HCT116 (cell line): ENCODE results near the gene SAMD14. TPM values are rescaled to one million over a fixed set of nuclear protein-coding genes. Genes with fewer than 3 reads are reported as not detected.

Experiments used
- ATAC-seq: fragments of 200-7000 bp; cut with Tn5 transposase; 2 replicates; pipeline ENCODE4 v1.9.1; 2020; ENCODE audit warnings: mild to moderate bottlenecking, moderate library complexity
- BruUV-seq: library from RNA; stranded (reverse); fragments of 400-500 nt; replicated peaks from 2 replicates; lab custom pipeline; 2021; lab: Mats Ljungman, UMichigan
- CTCF ChIA-PET: fragments of 300-600 bp; sonication (Branson Sonifier 250); formaldehyde crosslinking; loops from one replicate; lab custom pipeline; 2021; ENCODE audit warnings: antibody characterized with exemption; lab: Charles Lee
- POLR2A ChIA-PET: fragments of 300-600, 350-600 bp; sonication (Branson Sonifier 250); formaldehyde crosslinking; loops from one replicate; lab custom pipeline; 2021; ENCODE audit warnings: antibody characterized with exemption; lab: Charles Lee
- RAD21 ChIA-PET, 2 experiments: fragments of 300-600 bp; sonication (Branson Sonifier 250); formaldehyde crosslinking; loops; one replicate each; lab custom pipeline; 2023; ENCODE audit warnings: low total read pairs in 2 of 2; ENCODE audit not compliant: uncharacterized antibody in 2 of 2, unreplicated experiment in 2 of 2, low non-redundant PET in 1 of 2; lab: Charles Lee
- DNase-seq: peaks from one replicate; pipeline ENCODE4 v3.0.0-alpha.2; 2010; ENCODE audit warnings: low read depth, low spot score
- H2AFZ ChIP-seq: fragments of 200-600 bp; shearing (Covaris generic), sonication (generic); 2 replicates; pipeline ENCODE4 v1.6.1; 2017; ENCODE audit warnings: low read depth, mixed run types, mixed read lengths, antibody characterized with exemption, low read length; ENCODE audit not compliant: poor library complexity, severe bottlenecking
- H3K27ac ChIP-seq: 2 replicates; pipeline ENCODE4 v1.5.1; 2012; ENCODE audit warnings: low read depth, low read length
- H3K27me3 ChIP-seq: fragments of 200-600 bp; sonication (generic); 2 replicates; pipeline ENCODE4 v1.6.1; 2016; ENCODE audit warnings: mixed run types, low read length, mixed read lengths; ENCODE audit not compliant: insufficient read depth
- H3K36me3 ChIP-seq, 2 experiments: fragments of 200-500 bp in 1 of 2; fragments of 200-600 bp in 1 of 2; sonication (Bioruptor generic) in 1 of 2; sonication (generic) in 1 of 2; 2 replicates each; pipeline versions ENCODE4 v1.5.1 to v1.6.1; 2014 to 2016; ENCODE audit warnings: low read length in 2 of 2, inconsistent platforms in 1 of 2, mixed read lengths in 1 of 2, mixed run types in 1 of 2; ENCODE audit not compliant: insufficient read depth in 2 of 2, control insufficient read depth in 1 of 2
- H3K4me1 ChIP-seq, 2 experiments: fragments of 200-600 bp in 1 of 2; sonication (generic) in 1 of 2; 2 replicates each; pipeline versions ENCODE4 v1.5.1 to v1.6.1; 2012 to 2017; ENCODE audit warnings: low read length in 2 of 2, inconsistent platforms in 1 of 2, mild to moderate bottlenecking in 1 of 2, mixed read lengths in 1 of 2, mixed run types in 1 of 2, moderate library complexity in 1 of 2; ENCODE audit not compliant: insufficient read depth in 2 of 2, control insufficient read depth in 1 of 2
- H3K4me2 ChIP-seq: fragments of 200-600 bp; sonication (generic); 2 replicates; pipeline ENCODE4 v1.6.1; 2017; ENCODE audit warnings: mixed run types, low read length, mixed read lengths
- H3K4me3 ChIP-seq, 2 experiments: fragments of 200-600 bp in 1 of 2; sonication (generic) in 1 of 2; replicated peaks in 1 of 2; 2 replicates each; pipeline ENCODE4 v1.5.1; 2011 to 2016; ENCODE audit warnings: low read length in 2 of 2, control low read depth in 1 of 2, low read depth in 1 of 2, mild to moderate bottlenecking in 1 of 2, mixed read lengths in 1 of 2, mixed run types in 1 of 2
- H3K79me2 ChIP-seq: fragments of 200-600 bp; sonication (generic); 2 replicates; pipeline ENCODE4 v1.6.1; 2017; ENCODE audit warnings: mild to moderate bottlenecking, mixed run types, low read length, moderate library complexity, mixed read lengths; ENCODE audit not compliant: insufficient read depth
- H3K9ac ChIP-seq: fragments of 200-600 bp; sonication (generic); 2 replicates; pipeline ENCODE4 v1.6.1; 2016; ENCODE audit warnings: low read length, mixed read lengths
- H3K9me2 ChIP-seq: fragments of 200-600 bp; sonication (generic), shearing (Covaris generic); 2 replicates; pipeline ENCODE4 v1.6.1; 2017; ENCODE audit warnings: mixed run types, mild to moderate bottlenecking, moderate library complexity; ENCODE audit not compliant: insufficient read depth
- H3K9me3 ChIP-seq, 2 experiments: fragments of 200-500 bp in 1 of 2; fragments of 200-600 bp in 1 of 2; sonication (Bioruptor generic) in 1 of 2; sonication (generic) in 1 of 2; 2 replicates each; pipeline ENCODE4 v1.6.1; 2014 to 2017; ENCODE audit warnings: low read length in 2 of 2, mixed read lengths in 2 of 2, inconsistent platforms in 1 of 2, low read depth in 1 of 2, mild to moderate bottlenecking in 1 of 2, mixed run types in 1 of 2, moderate library complexity in 1 of 2; ENCODE audit not compliant: control insufficient read depth in 1 of 2, insufficient read depth in 1 of 2
- H4K20me1 ChIP-seq: fragments of 200-600 bp; sonication (generic), shearing (Covaris generic); 2 replicates; pipeline ENCODE4 v1.6.1; 2017; ENCODE audit warnings: mixed run types, mild to moderate bottlenecking, moderate library complexity; ENCODE audit not compliant: insufficient read depth
- CBX3 ChIP-seq: IDR thresholded peaks from 2 replicates; pipeline ENCODE4 v1.6.1; 2012; ENCODE audit warnings: low read depth
- FOSL1 ChIP-seq: IDR thresholded peaks from 2 replicates; pipeline ENCODE4 v1.6.1; 2012; ENCODE audit warnings: low read depth
- POLR2A ChIP-seq: IDR thresholded peaks from 2 replicates; pipeline ENCODE4 v1.7.0; 2011; ENCODE audit warnings: borderline replicate concordance; ENCODE audit not compliant: insufficient read depth, insufficient read length; ENCODE audit errors: extremely low read depth
- SIN3A ChIP-seq: IDR thresholded peaks from 2 replicates; pipeline ENCODE4 v1.6.1; 2012; ENCODE audit warnings: low read depth
- TCF7L2 ChIP-seq: IDR thresholded peaks from 2 replicates; pipeline ENCODE4 v1.7.0; 2011; ENCODE audit warnings: borderline replicate concordance, inconsistent platforms; ENCODE audit not compliant: insufficient read depth, insufficient read length; ENCODE audit errors: extremely low read depth
- YY1 ChIP-seq: IDR thresholded peaks from 2 replicates; pipeline ENCODE4 v1.6.1; 2011; ENCODE audit warnings: low read length, low read depth, moderate library complexity, mild to moderate bottlenecking; ENCODE audit not compliant: insufficient replicate concordance; ENCODE audit errors: extremely low read depth
- ZNF274 ChIP-seq: fragments of 200-500 bp; sonication (Bioruptor generic); IDR thresholded peaks from 2 replicates; pipeline ENCODE4 v1.6.1; 2014; ENCODE audit warnings: mild to moderate bottlenecking, low read depth, low read length, inconsistent platforms
- intact Hi-C: fragments of 100-400 bp; cut with micrococcal nuclease; formaldehyde crosslinking; loops from 2 replicates; pipeline ENCODE4 v1.10.0; 2022
- total RNA-seq: library from RNA; stranded (reverse); gene quantifications from one replicate; pipeline ENCODE4 v1.2.1, GENCODE V29; 2021; ENCODE audit not compliant: unreplicated experiment
- TF ChIP-seq, protein P1 (sequence below): IDR thresholded peaks from 2 replicates; pipeline ENCODE4 v1.6.1; 2012; ENCODE audit warnings: low read depth
- TF ChIP-seq, protein P2 (sequence below): IDR thresholded peaks from 2 replicates; pipeline ENCODE4 v1.6.1; 2012
- TF ChIP-seq, protein P3 (sequence below): IDR thresholded peaks from 2 replicates; pipeline ENCODE4 v1.6.1; 2011; ENCODE audit warnings: mild to moderate bottlenecking, low read length, moderate library complexity; ENCODE audit not compliant: insufficient replicate concordance; ENCODE audit errors: extremely low read depth

SAMD14 gene
- total RNA-seq, 1 experiment from 2014 or later: 1.5 TPM

DNA sequence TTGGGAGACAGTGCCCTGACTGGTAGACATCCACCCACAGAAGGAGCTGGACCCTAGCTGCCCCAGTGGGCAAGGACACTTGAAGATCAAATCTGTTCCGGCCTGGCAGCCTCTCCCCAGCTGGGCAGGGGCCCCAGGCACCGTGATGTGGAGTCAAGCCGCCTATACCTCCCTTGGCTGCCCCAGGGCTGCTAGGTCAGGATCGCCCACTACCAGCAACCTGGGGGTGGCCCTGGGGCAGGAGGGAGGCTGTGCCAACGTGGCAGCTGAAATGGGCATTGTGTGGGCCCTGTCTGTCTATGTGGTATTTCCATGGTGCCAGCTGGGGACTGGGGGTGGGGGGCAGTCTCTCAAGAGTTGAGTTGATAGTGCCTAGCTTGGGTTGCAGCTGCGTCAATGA lies 33.9 kb downstream of the SAMD14 start:
- ChIA-PET POLR2A (interaction anchor here (0.9 kb wide), 1 partner anchor 40 kb away, joined by 3 read pairs; the partner anchor contains the start of gene ITGA3), CTCF (interaction anchor here (0.5 kb wide), 1 partner anchor 67 kb away, joined by 4 read pairs; no protein-coding TSS in a partner anchor), RAD21 (no interaction called here)
- Histone ChIP-seq H3K36me3 (peaks cover 0 to 7% of the 10 kb centered on the region in 2 experiments; a peak in 2 of 4 replicates), H3K9me2 (no peaks in the 10 kb centered on the region), H4K20me1 (no peaks in the 10 kb centered on the region), H3K79me2 (0 out of 2 replicates have a peak, but pooled peaks cover 6% of the 10 kb centered on the region), H3K4me1 (peaks cover 25 to 48% of the 10 kb centered on the region in 2 experiments), H3K4me3 (peak overlapping the region; percentile 84 to 96), H3K27ac (peak overlapping the region; percentile 64; the same call in 1 of the 2 replicates), H3K27me3 (no peaks in the 10 kb centered on the region), H3K9ac (peak overlapping the region; percentile 83), H3K9me3 (no peaks in the 10 kb centered on the region), H2AFZ (no peak overlapping the region), H3K4me2 (peak overlapping the region; percentile 91)
- intact Hi-C loops: no loop called here
- no TSS peak for BruUV-seq
- no peak for TF ChIP-seq ZNF274
- TF ChIP-seq, protein P1, sequence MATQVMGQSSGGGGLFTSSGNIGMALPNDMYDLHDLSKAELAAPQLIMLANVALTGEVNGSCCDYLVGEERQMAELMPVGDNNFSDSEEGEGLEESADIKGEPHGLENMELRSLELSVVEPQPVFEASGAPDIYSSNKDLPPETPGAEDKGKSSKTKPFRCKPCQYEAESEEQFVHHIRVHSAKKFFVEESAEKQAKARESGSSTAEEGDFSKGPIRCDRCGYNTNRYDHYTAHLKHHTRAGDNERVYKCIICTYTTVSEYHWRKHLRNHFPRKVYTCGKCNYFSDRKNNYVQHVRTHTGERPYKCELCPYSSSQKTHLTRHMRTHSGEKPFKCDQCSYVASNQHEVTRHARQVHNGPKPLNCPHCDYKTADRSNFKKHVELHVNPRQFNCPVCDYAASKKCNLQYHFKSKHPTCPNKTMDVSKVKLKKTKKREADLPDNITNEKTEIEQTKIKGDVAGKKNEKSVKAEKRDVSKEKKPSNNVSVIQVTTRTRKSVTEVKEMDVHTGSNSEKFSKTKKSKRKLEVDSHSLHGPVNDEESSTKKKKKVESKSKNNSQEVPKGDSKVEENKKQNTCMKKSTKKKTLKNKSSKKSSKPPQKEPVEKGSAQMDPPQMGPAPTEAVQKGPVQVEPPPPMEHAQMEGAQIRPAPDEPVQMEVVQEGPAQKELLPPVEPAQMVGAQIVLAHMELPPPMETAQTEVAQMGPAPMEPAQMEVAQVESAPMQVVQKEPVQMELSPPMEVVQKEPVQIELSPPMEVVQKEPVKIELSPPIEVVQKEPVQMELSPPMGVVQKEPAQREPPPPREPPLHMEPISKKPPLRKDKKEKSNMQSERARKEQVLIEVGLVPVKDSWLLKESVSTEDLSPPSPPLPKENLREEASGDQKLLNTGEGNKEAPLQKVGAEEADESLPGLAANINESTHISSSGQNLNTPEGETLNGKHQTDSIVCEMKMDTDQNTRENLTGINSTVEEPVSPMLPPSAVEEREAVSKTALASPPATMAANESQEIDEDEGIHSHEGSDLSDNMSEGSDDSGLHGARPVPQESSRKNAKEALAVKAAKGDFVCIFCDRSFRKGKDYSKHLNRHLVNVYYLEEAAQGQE: no peak
- TF ChIP-seq SIN3A: no peak
- TF ChIP-seq YY1: no peak
- TF ChIP-seq, protein P2, sequence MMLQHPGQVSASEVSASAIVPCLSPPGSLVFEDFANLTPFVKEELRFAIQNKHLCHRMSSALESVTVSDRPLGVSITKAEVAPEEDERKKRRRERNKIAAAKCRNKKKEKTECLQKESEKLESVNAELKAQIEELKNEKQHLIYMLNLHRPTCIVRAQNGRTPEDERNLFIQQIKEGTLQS: no peak
- TF ChIP-seq TCF7L2: no peak
- TF ChIP-seq, protein P3, sequence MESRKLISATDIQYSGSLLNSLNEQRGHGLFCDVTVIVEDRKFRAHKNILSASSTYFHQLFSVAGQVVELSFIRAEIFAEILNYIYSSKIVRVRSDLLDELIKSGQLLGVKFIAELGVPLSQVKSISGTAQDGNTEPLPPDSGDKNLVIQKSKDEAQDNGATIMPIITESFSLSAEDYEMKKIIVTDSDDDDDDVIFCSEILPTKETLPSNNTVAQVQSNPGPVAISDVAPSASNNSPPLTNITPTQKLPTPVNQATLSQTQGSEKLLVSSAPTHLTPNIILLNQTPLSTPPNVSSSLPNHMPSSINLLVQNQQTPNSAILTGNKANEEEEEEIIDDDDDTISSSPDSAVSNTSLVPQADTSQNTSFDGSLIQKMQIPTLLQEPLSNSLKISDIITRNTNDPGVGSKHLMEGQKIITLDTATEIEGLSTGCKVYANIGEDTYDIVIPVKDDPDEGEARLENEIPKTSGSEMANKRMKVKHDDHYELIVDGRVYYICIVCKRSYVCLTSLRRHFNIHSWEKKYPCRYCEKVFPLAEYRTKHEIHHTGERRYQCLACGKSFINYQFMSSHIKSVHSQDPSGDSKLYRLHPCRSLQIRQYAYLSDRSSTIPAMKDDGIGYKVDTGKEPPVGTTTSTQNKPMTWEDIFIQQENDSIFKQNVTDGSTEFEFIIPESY: no peak
- no peak for TF ChIP-seq CBX3
- no peak for TF ChIP-seq POLR2A
- no peak for TF ChIP-seq FOSL1
- ATAC-seq (no peak), DNase-seq (no peak)
